ENCODE measurements around the gene ZC3H13.

ZC3H13 gene, protein sequence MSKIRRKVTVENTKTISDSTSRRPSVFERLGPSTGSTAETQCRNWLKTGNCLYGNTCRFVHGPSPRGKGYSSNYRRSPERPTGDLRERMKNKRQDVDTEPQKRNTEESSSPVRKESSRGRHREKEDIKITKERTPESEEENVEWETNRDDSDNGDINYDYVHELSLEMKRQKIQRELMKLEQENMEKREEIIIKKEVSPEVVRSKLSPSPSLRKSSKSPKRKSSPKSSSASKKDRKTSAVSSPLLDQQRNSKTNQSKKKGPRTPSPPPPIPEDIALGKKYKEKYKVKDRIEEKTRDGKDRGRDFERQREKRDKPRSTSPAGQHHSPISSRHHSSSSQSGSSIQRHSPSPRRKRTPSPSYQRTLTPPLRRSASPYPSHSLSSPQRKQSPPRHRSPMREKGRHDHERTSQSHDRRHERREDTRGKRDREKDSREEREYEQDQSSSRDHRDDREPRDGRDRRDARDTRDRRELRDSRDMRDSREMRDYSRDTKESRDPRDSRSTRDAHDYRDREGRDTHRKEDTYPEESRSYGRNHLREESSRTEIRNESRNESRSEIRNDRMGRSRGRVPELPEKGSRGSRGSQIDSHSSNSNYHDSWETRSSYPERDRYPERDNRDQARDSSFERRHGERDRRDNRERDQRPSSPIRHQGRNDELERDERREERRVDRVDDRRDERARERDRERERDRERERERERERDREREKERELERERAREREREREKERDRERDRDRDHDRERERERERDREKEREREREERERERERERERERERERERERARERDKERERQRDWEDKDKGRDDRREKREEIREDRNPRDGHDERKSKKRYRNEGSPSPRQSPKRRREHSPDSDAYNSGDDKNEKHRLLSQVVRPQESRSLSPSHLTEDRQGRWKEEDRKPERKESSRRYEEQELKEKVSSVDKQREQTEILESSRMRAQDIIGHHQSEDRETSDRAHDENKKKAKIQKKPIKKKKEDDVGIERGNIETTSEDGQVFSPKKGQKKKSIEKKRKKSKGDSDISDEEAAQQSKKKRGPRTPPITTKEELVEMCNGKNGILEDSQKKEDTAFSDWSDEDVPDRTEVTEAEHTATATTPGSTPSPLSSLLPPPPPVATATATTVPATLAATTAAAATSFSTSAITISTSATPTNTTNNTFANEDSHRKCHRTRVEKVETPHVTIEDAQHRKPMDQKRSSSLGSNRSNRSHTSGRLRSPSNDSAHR (N-terminal part only)

DNA sequence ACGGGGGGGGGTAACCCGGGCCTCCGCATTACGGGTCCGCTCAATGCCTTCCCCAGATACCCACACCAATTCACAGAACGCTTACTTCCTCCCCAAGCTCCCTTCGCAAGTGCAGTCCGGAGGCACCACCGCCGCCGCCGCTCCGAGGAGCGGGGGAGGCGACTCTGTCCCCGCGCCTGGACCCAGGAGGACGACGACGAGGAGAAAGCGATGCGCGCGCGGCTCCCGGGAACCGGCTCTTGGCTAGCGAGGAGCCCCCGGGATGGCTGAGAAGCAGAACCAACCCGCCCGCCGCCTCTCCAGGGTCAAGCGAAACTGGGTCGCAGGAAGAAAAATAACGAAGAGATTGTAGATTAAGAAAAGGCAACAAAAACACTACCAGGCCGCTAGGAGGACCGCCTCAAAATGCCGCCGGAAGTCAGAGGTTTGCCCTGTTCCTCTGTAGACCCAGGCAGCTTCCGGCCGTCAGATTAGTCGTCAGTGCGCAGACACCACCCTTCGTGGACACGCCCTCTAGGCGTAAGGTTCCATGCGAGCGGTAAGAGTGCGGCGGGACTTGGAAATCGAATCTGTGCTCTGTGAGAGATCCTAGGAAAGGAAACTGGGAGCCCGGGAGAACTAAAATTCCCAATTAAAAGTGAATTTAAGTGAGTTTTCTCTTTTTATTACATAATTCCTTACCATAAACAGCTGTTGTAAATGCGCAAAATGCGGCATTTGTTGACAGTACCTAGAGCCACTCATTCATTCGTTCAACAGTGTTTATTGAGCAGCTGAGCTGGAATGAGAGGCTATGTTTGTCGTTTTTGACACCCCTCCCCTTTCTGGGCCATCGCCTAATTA lies at the start of gene ZC3H13:
TSS of gene ZC3H13 (minus strand) at position 428 of the 843 bp plus-strand sequence. CDS start 7,239 bp downstream, outside the sequence.
- Histone ChIP-seq H3K9me3 (ENCODE audit: insufficient read depth, low read depth, low read length) (no peaks in the 10 kb centered on the region), H3K4me1 (ENCODE audit: insufficient read depth, low read length, poor library complexity, severe bottlenecking) (peaks cover 67% of the 10 kb centered on the region), H4K20me1 (ENCODE audit: insufficient read depth, low read length, poor library complexity, severe bottlenecking) (peaks cover 46% of the 10 kb centered on the region), H3K9ac (ENCODE audit: low read depth, low read length, poor library complexity, severe bottlenecking) (peak within 1 kb of the TSS; percentile 95), H3K36me3 (ENCODE audit: insufficient read depth, low read length) (no peaks in the 10 kb centered on the region), H3K27me3 (ENCODE audit: insufficient read depth, low read length, poor library complexity, severe bottlenecking) (no peaks in the 10 kb centered on the region), H3K9me2 (replicated peaks; ENCODE audit: low read depth, low read length) (no peaks in the 10 kb centered on the region), H3K4me2 (ENCODE audit: low read depth, low read length, poor library complexity, severe bottlenecking) (peak within 1 kb of the TSS; percentile 93), H3K4me3 (ENCODE audit: low read length, poor library complexity, severe bottlenecking) (peak within 1 kb of the TSS; percentile 96), H3F3A (ENCODE audit: low read depth) (peaks cover 3% of the 10 kb centered on the region; the same call in 1 of the 2 replicates), H3K79me2 (ENCODE audit: insufficient read depth, low read length) (peaks cover 93% of the 10 kb centered on the region), H2AFZ (ENCODE audit: low read length) (peak within 1 kb of the TSS; percentile 91)
- TF ChIP-seq CTCF (conservative IDR thresholded peaks at IDR 0.05; ENCODE audit: low read length), result peak; percentile 49
- no peak for TF ChIP-seq EZH2phosphoT487 (IDR thresholded peaks at IDR 0.05; ENCODE audit: borderline replicate concordance)

- H3K9me3 ChIP-seq (ENCODE audit: insufficient read depth, low read depth, low read length), result no peaks in the 10 kb centered on the region
- peak overlapping the region; percentile 11 for H3K9ac ChIP-seq (ENCODE audit: low read depth, low read length, poor library complexity, severe bottlenecking)
- no peaks in the 10 kb centered on the region for H3K36me3 ChIP-seq (ENCODE audit: insufficient read depth, low read length)
- H2AFZ ChIP-seq (ENCODE audit: low read length), result peak overlapping the region; percentile 33
- peak overlapping the region; percentile 53 for H3K4me2 ChIP-seq (ENCODE audit: low read depth, low read length, poor library complexity, severe bottlenecking)
- no peaks in the 10 kb centered on the region for H3K79me2 ChIP-seq (ENCODE audit: insufficient read depth, low read length)
- no peaks in the 10 kb centered on the region for H3K9me2 ChIP-seq (replicated peaks; ENCODE audit: low read depth, low read length)
- TF ChIP-seq CTCF (conservative IDR thresholded peaks at IDR 0.05; ENCODE audit: low read length), result no peak
- TF ChIP-seq EZH2phosphoT487 (IDR thresholded peaks at IDR 0.05; ENCODE audit: borderline replicate concordance), result no peak
- peaks cover 5% of the 10 kb centered on the region; the same call in 1 of the 2 replicates for H3F3A ChIP-seq (ENCODE audit: low read depth)
- H3K4me1 ChIP-seq (ENCODE audit: insufficient read depth, low read length, poor library complexity, severe bottlenecking), result peaks cover 45% of the 10 kb centered on the region
- peak overlapping the region; percentile 12 for H3K4me3 ChIP-seq (ENCODE audit: low read length, poor library complexity, severe bottlenecking)
- H3K27me3 ChIP-seq (ENCODE audit: insufficient read depth, low read length, poor library complexity, severe bottlenecking), result no peaks in the 10 kb centered on the region
- H4K20me1 ChIP-seq (ENCODE audit: insufficient read depth, low read length, poor library complexity, severe bottlenecking), result no peaks in the 10 kb centered on the region
These were observed 49.7 kb upstream of the ZC3H13 start for GRCh38 chr13:46102255-46102605.

Measured in Loucy (cell line).